Lung microvascular endothelial cell (primary cell): ENCODE results near the gene OR10J1. TPM values are rescaled to one million over a fixed set of nuclear protein-coding genes. Genes with fewer than 3 reads are reported as not detected.
"Not testable (repeated sequence)": the region's sequence is repeated elsewhere in the genome, so short reads cannot be mapped to it uniquely, and the experiment has no call there.

Experiments used
- DNase-seq, 2 donors: peaks; one replicate each; pipeline versions ENCODE4 v3.0.0 to v3.0.0-alpha.2; 2010; ENCODE audit warnings: low read depth in 2 of 2
- total RNA-seq: library from RNA; depleted of rRNA; stranded (reverse); fragments of >200 nt; gene quantifications from 2 replicates; pipeline ENCODE4 v1.2.1, GENCODE V29; 2014

Gene OR10J1
- not detected in 2 replicates for total RNA-seq

- DNase-seq = no peak
Measured at GRCh38 chr1:159439422-159439821, at the start of gene OR10J1. OR10J1 (plus strand) TSS chr1:159439722; CDS start chr1:159439792, 70 bp downstream.

GRCh38 chr1:159406821-159407220 lies 32.7 kb upstream of the OR10J1 start:
- DNase-seq = peak; percentile 19 to 73

- DNase-seq = peak; percentile 83 to 95
Measured at GRCh38 chr1:159408862-159409400, 30.6 kb upstream of the OR10J1 start.

DNA sequence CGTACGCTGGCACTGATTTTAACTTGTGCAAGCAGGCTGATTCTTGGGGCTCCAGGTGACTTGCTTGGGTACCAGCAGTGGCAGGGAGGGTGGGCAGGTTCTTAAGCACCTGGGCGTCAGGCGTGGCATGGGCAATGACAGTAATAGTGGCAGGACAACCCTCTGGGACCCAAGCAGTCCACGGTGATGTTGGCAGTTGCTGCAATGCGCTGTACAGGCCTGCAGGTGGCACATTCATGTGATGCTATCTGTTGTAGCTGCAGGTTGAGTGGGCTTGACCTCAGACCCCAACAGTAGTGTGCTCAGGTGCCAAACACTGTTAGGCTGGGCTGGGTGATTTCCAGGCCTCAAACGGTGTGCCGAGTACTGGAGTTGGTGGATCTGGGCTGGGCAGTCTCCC lies 17.7 kb upstream of the OR10J1 start:
- DNase-seq = no peak

- DNase-seq = no peak
Measured at GRCh38 chr1:159428536-159428935, 11.0 kb upstream of the OR10J1 start.

- DNase-seq = peak in 1 of 2 donors; percentile 58
Measured at GRCh38 chr1:159429074-159429861, 10.3 kb upstream of the OR10J1 start.

GRCh38 chr1:159430985-159431384 lies 8.5 kb upstream of the OR10J1 start:
- DNase-seq = no peak

- no peak for DNase-seq
Measured at GRCh38 chr1:159431904-159432303, 7.6 kb upstream of the OR10J1 start, which contains the start of gene OR10J4. OR10J4 (plus strand) TSS chr1:159432204.

DNA sequence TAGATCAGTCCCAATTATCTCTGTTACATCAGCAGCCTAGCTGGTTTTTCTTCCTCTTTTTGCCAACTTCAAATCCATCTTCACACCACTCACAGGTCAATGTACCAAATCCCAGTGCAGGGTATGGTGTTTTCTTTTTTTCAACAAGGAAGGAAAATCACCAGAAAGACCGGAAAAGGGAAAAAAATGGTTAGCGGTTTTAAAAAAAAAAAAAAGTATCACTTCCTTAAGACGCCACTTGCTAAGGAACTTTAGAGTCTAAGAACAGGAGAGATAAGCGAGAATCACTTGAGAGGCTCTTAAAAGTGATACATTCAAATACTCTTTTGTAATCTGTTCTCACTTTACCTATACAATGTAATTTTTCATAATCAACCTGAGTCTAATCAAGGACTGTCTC lies 3.1 kb upstream of the OR10J1 start:
- DNase-seq = no peak

DNA sequence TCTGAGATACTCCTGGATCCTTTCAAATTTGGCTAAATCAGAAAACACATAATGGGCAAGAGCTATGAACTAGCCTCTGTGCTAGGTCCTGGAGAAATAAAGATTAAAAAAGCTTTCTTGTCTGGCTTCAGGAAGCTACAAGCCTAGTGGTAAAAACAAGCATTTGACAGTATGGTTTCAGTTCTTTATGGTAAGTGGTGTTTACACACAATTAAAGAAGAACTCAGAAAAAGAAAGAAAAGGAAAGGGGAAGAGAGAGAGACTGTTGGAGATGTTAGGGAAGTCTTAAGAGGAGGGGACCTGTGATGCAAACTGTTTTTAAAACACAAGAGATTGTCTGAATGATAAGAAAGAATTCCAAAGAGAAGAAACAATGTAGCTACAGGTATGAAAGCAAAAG lies 1.8 kb downstream of the OR10J1 start:
- no peak for DNase-seq

DNA sequence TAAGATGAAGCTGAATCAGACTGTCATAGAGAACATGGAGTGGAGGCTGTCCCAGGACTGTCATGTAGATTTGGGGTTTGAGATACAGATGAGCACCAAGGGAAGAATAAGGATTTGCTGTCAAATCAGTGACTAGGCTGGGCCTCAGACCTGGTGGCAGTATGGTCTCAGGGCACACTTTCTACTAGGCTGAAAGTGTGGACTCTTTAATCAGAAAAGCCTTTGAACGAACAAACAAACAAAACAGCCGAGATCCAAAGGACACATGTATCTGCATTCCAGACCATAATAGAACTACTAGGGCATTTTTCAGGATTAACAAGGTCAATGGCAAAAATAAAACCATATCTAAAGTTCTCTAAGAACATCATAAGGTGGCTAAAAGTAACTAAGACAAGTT lies 2.9 kb downstream of the OR10J1 start:
- DNase-seq = no peak

DNA sequence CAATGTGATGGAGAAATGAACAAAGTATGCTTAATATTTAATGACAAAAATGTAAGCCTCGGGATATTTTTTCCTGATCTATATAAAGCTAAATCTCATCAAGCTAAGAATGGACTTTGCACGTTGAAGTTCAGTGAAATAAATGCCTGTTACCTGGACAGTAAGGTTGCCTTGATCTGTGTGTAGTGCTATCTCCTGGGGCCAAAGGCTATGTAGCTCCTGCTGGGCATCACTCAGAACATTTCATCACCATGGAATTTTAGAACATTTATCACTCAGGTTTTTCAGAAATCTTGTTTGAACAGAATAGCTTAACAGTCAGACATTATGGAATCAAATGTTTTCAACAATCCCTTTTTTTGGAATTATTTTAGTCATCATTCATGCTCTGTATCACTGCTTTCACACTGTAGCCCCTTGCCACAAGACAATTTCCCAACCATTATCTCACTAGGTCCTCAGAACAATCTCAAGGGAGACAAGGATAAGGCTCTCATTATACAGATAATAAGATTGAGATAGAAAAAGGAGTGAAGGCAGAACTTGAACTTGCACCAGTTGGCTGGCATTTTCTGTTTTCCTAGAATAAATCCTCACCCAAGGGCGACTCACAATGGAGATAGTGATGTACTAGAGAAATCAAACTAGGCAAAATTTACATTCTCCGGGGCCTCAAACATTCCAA lies 3.7 kb downstream of the OR10J1 start:
- no peak for DNase-seq

GRCh38 chr1:159444511-159444910 lies 5.0 kb downstream of the OR10J1 start:
- DNase-seq = no peak

DNA sequence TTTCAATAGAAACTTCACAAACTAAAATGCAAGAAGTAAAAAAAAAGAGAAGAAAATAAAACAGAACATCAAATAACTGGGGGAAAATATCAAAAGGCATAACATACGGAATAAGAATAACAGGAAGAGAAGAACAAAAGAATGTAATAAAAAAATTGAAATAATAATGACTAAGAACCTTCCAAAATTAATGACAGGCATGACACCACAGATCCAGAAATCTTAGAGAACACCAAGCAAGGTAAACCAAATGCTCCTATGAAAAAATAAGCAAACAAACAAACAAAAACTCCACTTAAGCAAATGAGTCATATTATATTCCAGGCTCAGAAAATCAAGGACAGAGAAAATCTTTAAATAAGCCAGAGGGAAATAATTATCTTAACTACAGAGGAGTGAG lies 8.7 kb downstream of the OR10J1 start:
- DNase-seq = no peak

DNA sequence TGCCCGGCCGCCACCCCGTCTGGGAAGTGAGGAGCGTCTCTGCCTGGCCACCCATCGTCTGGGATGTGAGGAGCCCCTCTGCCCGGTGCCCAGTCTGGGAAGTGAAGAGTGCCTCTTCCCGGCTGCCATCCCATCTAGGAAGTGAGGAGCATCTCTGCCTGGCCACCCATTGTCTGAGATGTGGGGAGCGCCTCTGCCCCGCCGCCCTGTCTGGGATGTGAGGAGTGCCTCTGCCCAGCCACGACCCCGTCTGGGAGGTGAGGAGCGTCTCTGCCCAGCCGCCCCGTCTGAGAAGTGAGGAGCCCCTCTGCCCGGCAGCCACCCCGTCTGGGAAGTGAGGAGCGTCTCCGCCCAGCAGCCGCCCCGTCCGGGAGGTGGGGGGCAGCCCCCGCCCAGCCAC lies 10.1 kb downstream of the OR10J1 start:
- not testable (repeated sequence) for DNase-seq

DNA sequence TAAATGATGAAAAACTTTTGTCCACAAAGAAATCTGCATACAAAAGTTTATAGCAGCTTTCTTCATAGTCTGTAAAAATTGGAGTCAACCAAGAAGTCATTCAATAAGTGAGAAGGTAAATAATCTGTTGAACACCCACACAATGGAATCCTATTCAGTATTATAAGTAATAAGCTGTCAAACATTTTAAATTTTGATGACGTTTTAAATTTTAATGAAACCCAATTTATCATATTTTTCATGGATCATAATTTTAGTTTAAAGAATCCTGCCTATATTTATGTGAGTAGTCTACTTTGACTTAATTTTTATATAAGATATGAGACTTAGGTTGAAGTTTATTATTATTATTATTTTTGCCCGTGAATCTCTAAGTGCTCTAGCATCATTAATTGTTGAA lies 20.0 kb downstream of the OR10J1 start:
- no peak for DNase-seq

- no peak for DNase-seq
Measured at GRCh38 chr1:159465191-159465603, 25.7 kb downstream of the OR10J1 start.

GRCh38 chr1:159468321-159468720 lies 28.8 kb downstream of the OR10J1 start:
- DNase-seq = no peak

DNA sequence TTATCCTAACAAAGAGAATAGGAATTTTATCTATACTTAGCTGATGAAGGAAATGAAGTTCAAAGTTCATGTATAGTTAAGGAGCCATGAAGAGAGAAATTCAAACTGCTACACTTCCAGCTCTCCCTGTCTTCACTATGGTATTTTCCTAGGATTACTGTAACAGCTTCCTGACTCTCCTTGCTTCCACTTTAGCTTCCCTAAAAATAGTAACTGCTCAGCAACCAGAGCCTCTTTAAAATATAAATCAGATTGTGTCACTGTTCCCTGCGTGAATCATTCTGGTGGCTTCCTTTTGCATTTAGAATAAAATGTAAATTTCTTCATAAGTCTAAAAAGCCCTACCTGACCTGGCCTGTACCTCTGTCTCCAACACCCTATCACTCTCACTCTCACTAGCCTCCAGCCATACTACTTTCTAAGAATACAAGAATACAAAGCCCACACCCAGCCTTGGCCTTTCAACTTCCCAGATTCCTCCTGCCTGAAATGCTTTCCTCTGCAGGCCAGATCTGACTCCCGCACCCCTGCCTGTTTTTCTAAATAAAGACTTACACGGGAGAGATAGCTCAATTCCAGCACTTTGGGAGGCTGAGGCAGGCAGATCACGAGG lies 30.5 kb downstream of the OR10J1 start:
- peak in 1 of 2 donors; percentile 34 for DNase-seq

DNA sequence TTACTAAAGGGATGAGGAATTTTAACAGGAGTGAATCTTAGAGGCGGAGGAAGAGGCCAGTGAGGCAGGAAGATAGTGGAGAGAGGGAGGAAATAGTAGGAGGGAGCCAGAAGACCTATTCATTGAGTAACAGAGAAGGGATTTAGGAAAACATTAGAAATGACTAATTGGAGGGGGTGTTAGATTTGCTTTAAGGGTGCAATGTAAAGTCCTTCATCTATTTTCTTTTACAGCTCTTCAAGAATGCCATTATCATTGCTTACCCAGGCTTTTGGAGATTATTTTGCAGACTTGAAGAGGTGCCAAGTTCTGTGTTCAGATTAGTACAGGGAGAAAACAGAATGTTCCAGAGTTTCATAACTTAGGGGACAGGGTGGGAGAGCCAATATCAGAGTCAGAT lies 33.8 kb downstream of the OR10J1 start:
- DNase-seq = peak in 1 of 2 donors; percentile 33

- DNase-seq = no peak
Measured at GRCh38 chr1:159474926-159475325, 35.4 kb downstream of the OR10J1 start.

DNA sequence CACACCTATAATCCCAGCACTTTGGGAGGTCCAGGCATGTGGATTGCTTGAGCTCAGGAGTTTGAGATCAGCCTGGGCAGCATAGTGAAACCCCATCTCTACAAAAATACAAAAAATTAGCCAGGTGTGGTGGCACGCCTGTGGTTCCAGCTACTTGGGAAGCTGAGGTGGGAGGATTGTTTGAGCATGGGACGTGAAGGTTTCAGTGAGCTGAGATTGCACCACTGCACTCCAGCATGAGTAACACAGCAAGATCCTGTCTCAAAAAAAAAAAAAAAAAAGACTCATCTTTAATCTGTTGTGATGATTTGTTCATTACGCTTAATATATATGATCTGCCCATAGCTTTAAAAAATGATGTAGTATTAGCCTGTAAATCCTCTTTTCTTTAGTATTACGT lies 44.0 kb downstream of the OR10J1 start:
- DNase-seq = no peak
